Epithelial cell of proximal tubule (primary cell): ENCODE measurements around the gene SLU7. TPM values are rescaled to one million over a fixed set of nuclear protein-coding genes. Genes with fewer than 3 reads are reported as not detected.

Source experiments
- DNase-seq: peaks from one replicate; pipeline ENCODE4 v3.0.0-alpha.2; 2011; ENCODE audit warnings: low read depth
- H3K4me3 ChIP-seq: 2 replicates; pipeline ENCODE4 v1.5.1; 2011; ENCODE audit warnings: low read depth, mild to moderate bottlenecking, low read length
- total RNA-seq: library from RNA; depleted of rRNA; stranded (reverse); fragments of >200 nt; gene quantifications from 2 replicates; pipeline ENCODE4 v1.2.3, GENCODE V29; 2015
- TF ChIP-seq, protein P1 (sequence below): conservative IDR thresholded peaks from 2 replicates; pipeline ENCODE4 v1.5.1; 2012; ENCODE audit warnings: low read depth, mild to moderate bottlenecking, low read length

Gene SLU7
- total RNA-seq, 1 donor from 2014 or later: 59.0 TPM

DNA sequence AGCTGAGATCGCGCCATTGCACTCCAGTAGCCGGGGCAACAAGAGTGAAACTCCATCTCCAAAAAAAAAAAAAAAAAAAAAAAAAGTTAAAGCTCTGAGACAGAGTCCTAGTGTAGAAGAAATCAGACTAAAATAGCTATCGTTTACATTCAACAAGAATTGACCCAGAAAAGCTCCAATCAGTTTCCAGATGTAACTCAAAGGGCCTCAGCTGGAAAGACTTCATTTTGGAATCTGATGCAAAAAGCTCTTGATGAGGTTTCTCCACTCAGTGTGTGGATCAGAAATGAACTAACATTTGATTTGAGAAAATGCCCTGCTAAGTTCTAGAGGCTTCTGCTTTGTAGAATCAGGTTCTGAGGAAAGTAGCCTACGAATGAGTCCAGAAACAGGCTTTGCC lies 41.2 kb downstream of the SLU7 start:
- DNase-seq: no peak
- H3K4me3 ChIP-seq: no peak overlapping the region
- TF ChIP-seq, protein P1, sequence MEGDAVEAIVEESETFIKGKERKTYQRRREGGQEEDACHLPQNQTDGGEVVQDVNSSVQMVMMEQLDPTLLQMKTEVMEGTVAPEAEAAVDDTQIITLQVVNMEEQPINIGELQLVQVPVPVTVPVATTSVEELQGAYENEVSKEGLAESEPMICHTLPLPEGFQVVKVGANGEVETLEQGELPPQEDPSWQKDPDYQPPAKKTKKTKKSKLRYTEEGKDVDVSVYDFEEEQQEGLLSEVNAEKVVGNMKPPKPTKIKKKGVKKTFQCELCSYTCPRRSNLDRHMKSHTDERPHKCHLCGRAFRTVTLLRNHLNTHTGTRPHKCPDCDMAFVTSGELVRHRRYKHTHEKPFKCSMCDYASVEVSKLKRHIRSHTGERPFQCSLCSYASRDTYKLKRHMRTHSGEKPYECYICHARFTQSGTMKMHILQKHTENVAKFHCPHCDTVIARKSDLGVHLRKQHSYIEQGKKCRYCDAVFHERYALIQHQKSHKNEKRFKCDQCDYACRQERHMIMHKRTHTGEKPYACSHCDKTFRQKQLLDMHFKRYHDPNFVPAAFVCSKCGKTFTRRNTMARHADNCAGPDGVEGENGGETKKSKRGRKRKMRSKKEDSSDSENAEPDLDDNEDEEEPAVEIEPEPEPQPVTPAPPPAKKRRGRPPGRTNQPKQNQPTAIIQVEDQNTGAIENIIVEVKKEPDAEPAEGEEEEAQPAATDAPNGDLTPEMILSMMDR: no peak

DNA sequence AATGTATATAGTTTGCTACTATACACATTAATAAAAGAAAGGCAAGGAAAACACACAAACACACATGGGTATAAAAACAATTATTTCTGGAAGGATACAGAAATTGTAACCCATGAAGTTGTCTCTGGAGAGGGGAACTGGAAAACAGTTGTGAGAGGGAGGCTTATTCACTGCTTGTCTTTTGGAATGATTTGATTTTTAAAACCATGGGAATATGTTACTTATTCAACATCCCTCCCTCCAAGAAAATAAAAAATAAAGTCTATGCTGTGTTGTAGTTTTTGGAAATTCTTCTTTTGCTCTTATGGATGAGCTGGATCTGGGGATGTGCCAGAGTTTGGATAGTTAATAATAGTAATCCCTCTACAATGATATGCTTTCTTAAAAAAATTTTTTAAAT lies 42.5 kb downstream of the SLU7 start:
- no peak for DNase-seq
- TF ChIP-seq, protein P1: no peak
- H3K4me3 ChIP-seq: no peak overlapping the region

DNA sequence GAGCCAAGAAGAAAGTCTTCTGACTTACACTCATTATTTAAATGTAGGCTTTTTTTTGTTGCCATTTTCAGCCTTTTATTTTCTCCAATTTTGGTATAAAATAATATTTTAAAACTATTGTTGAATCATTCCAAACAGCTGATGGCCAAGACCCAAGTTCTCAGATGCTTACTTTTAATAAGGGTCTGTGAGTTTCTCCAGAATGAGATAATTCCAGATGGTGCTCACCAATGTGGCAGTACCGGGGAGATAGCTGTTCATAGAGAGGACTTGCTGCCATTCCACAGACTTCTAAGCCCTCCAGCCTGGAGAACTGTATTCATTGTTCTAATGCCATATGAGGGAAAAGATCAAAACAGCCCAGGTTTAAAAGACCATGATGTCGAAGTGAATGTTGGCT lies 43.2 kb downstream of the SLU7 start:
- DNase-seq: no peak
- H3K4me3 ChIP-seq: no peak overlapping the region
- TF ChIP-seq, protein P1: no peak

DNA sequence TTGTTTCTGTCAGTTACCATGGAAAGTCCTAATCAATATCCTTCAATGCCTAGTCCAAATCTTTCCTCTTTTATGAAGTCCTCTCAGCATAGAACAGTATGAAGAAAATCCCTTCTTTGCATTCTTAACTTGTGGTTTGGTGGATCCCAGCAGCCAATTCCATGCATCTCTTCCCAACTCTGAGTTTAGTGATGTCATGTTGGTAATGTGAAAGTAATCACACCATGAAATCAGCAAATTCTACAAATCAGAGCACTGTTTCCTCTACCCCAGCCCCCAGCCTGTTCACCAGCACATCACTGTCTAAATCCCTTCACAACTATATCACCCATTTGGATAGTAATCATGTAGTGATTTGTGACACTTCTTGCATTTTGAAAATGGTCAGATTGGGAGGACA lies 43.7 kb downstream of the SLU7 start:
- H3K4me3 ChIP-seq: no peak overlapping the region
- DNase-seq: no peak
- TF ChIP-seq, protein P1: no peak

DNA sequence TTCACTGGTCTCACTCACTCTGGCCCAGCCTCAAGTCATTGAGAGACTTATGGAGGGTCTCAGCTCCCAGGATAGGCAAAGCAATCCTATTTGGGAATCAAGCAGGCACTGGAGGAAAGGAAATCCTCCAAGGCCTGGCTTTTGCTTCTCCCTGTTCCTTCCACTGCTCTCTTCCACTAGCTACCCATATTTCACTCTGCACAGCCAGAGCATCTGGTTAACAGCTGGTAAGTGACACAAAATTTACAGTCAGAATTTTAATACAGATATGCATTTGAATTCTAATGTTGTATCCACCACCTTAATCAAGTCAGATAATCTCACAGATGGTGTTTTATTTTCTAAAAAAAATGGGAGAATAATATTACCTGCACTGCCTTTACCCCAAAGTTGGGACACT lies 47.6 kb downstream of the SLU7 start:
- no peak overlapping the region for H3K4me3 ChIP-seq
- TF ChIP-seq, protein P1: no peak
- DNase-seq: no peak

DNA sequence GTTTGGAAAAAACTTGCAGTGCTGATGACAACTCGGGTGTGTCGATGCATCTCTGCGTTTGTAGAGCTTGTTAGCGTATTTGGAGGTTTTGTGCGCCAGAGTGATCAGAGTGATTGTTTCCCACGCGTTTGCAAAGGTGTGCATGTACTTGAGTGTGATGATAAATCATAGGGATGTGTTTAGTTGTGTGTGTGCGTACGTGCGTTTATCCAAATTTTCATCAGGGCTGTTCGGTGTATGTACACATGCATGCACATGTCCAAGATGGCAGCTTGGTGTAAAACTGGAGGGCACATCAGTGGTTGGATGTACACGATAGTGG lies 48.2 kb downstream of the SLU7 start:
- peak overlapping the region; percentile 50 for H3K4me3 ChIP-seq
- TF ChIP-seq, protein P1: no peak
- DNase-seq: no peak

DNA sequence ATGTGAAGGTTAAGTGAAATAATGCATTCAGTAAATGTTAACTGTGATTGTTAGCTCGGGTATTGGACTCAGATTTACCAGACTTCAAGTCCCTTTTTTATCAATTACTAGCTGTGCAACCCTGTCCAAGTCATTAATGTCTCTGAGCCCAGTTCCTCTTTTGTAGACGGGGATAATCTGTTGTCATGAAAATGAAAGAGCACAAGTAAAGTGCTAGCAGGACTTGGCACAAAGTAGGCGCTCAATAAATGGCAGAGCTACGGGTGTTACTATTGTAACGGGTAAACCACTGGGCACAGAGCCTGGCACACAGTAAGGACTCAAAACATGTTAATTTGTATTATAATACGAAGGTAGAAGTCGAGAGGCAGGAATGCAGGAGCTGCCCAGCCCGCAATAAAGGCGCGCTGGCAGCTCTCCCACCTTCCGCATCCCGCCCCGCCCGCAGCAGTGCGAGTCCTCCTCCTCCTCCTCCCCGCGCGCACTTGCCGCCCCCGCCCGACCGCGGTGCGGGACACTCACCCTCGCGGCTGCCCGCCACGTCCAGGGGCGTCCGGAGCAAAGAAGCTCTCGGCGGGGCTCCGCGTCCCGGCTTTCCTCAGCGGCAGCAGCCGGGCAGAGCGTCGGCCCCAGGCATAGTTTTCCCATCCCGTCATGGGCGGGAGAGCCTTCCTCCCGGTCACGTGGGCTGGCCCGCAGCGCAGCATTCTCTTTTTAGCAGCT lies 48.7 kb downstream of the SLU7 start, which contains the start of gene C1QTNF2:
C1QTNF2 (minus strand) TSS at position 637 of the 723 bp plus-strand sequence. CDS start 15,615 bp downstream, outside the sequence.
- H3K4me3 ChIP-seq: peak within 1 kb of the TSS; percentile 50
- no peak for DNase-seq
- TF ChIP-seq, protein P1: no peak
